Stimulated activated CD8-positive, alpha-beta memory T cell treated with anti-CD3 and anti-CD28 coated beads, Interleukin-4, amount 100 ng/mL, for 1 hour (primary cell): Measurements from ENCODE around the gene SCART1.
"Not testable (repeated sequence)": the region's sequence is repeated elsewhere in the genome, so short reads cannot be mapped to it uniquely, and the experiment has no call there.

Experiments
- DNase-seq, 2 donors: peaks; one replicate each; pipeline ENCODE4 v3.0.0-alpha.2; 2020; ENCODE audit warnings: low read depth in 2 of 2, low spot score in 1 of 2

SCART1 gene

GRCh38 chr10:133431888-133432613 is 21.7 kb upstream of the SCART1 start:
- not testable (repeated sequence) for DNase-seq

- DNase-seq = not testable (repeated sequence)
Measured at GRCh38 chr10:133432789-133433188, 21.0 kb upstream of the SCART1 start.

GRCh38 chr10:133438711-133439273 is 15.0 kb upstream of the SCART1 start:
- no peak for DNase-seq

- no peak for DNase-seq
Measured at GRCh38 chr10:133439517-133440461, 14.0 kb upstream of the SCART1 start.

GRCh38 chr10:133440633-133441285 is 13.0 kb upstream of the SCART1 start:
- DNase-seq = no peak

- not testable (repeated sequence) for DNase-seq
Measured at GRCh38 chr10:133441356-133441755, 12.4 kb upstream of the SCART1 start.

GRCh38 chr10:133441780-133442179 is 12.0 kb upstream of the SCART1 start:
- DNase-seq = no peak

GRCh38 chr10:133442191-133442966 is 11.4 kb upstream of the SCART1 start:
- no peak for DNase-seq

GRCh38 chr10:133442967-133443924 is 10.5 kb upstream of the SCART1 start:
- DNase-seq = no peak

GRCh38 chr10:133444342-133445267 is 9.1 kb upstream of the SCART1 start:
- no peak for DNase-seq

GRCh38 chr10:133445268-133445732 is 8.4 kb upstream of the SCART1 start:
- no peak for DNase-seq

- DNase-seq = no peak
Measured at GRCh38 chr10:133445751-133446708, 7.7 kb upstream of the SCART1 start.

GRCh38 chr10:133446979-133447378 is 6.8 kb upstream of the SCART1 start:
- DNase-seq = no peak

GRCh38 chr10:133448120-133448519 is 5.6 kb upstream of the SCART1 start:
- DNase-seq = no peak

- DNase-seq = no peak
Measured at GRCh38 chr10:133451346-133451745, 2.4 kb upstream of the SCART1 start.

GRCh38 chr10:133452453-133452852 is 1.3 kb upstream of the SCART1 start:
- DNase-seq = no peak
